ENCODE measurements around the gene RPS6KC1. TPM values are rescaled to one million over a fixed set of nuclear protein-coding genes. Genes with fewer than 3 reads are reported as not detected.

RPS6KC1 gene
- total and polyA plus RNA-seq, 9 donors, result 13.1 to 25.1 (median 18.4) TPM

DNA sequence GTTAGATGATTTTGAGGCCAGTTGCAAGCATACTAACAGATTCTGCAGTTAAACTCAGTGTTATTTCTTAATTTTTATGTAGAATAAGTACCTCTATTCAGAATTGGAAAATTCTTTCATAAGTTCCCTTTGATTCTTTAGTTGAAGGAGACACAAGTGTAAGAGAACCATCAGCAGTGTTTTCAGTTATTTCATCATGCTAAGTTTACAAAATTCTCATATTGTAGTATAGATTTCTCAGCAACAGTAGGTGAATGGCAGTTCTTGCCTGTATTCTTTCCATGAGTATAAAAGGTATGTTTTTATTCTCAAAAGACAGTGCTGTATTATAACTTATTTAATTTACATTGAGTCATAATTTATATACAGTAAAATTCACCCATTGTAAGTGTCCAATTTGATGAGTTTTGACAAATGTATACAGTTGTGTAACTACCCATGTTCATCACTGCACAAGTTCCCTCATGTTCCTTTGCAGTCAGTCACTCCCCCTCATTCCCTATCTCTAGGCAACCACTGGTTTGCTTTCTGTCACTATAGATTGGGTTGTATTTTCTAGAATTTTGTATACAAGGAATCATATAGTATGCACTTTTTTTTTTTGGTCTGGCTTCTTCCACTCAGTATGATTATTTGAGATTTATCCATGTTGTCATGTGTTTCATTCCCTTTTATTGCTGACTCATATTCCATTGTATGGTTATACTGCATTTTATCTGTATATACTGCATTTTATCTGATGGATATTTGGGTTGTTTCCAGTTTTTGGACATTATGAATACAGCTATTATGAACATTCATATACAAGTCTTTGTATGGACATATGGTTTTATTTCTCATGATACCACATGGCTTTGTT lies 3.9 kb downstream of the RPS6KC1 start:
- no peaks in the 10 kb centered on the region for H3K27me3 ChIP-seq (ENCODE audit: control insufficient read depth, insufficient read depth, low read length)
- no peak overlapping the region for H3K4me3 ChIP-seq (ENCODE audit: low read length)
- H3K27ac ChIP-seq (ENCODE audit: low read length), result no peak overlapping the region
- H3K4me1 ChIP-seq (ENCODE audit: control insufficient read depth, insufficient read depth, low read length), result peaks cover 6% of the 10 kb centered on the region
- H3K36me3 ChIP-seq (ENCODE audit: control insufficient read depth, insufficient read depth, low read length), result no peaks in the 10 kb centered on the region
- no peaks in the 10 kb centered on the region for H3K9me3 ChIP-seq (replicated peaks; ENCODE audit: control insufficient read depth, low read depth, low read length)
- no peak for DNase-seq

DNA sequence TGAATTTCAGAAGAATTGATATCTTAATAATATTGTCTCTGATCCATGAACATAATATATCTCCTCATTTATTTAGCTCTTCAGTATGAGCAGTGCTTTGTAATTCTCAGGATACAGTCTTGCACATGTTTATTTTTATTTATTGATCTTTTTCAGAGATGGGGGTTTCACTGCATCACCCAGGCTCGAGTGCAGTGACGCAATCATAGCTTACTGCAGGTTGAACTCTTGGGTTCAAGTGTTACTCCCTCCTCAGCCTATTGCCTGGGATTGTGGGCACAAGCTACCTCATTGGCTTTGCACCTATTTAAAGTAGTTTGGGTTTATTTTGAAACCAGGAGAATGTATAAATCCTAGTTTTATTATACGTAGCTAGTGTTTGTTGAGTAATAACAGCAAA lies 4.7 kb downstream of the RPS6KC1 start:
- H3K4me1 ChIP-seq (ENCODE audit: control insufficient read depth, insufficient read depth, low read length), result peaks cover 4% of the 10 kb centered on the region
- no peaks in the 10 kb centered on the region for H3K27me3 ChIP-seq (ENCODE audit: control insufficient read depth, insufficient read depth, low read length)
- WGBS (ENCODE audit: insufficient coverage), result no CpG with 5 or more reads among the region's 3 CpGs
- no peaks in the 10 kb centered on the region for H3K9me3 ChIP-seq (replicated peaks; ENCODE audit: control insufficient read depth, low read depth, low read length)
- H3K36me3 ChIP-seq (ENCODE audit: control insufficient read depth, insufficient read depth, low read length), result no peaks in the 10 kb centered on the region
- no peak overlapping the region for H3K4me3 ChIP-seq (ENCODE audit: low read length)
- no peak for DNase-seq
- no peak overlapping the region for H3K27ac ChIP-seq (ENCODE audit: low read length)

DNA sequence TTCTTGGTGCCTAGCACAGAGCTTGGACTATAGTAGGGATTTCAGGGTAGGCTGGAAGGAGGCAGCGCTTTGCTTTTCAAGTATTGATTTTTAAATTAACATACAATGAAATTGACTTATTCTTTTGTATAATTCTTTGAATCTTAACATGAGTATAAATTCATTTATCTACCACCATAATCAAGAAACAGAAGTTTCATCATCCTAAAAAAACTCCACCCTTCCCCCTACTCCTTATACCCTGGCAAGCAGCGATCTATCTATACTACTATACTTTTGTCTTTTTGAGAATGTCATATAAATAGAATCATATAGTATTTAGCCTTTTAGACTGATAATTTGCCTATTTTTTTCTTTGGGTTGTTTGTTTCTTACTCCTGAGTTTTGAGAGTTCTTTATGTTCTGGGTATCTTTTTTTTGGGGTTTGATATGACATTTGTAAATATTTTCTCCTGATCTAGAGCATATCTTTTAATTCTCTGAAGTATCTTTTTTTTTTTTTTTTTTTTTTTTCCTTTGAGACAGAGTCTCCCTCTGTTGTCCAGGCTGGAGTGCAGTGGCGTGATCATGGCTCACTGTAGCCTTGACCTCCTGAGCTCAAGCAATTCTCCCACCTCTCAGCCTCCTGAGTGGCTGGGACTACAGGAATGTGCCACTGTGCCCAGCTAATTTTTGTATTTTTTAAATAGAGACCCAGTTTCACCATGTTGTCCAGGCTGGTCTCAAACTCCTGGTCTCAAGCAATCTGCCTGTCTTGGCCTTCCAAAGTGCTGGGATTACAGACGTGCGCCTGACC lies 6.4 kb downstream of the RPS6KC1 start:
- no peaks in the 10 kb centered on the region for H3K27me3 ChIP-seq (ENCODE audit: control insufficient read depth, insufficient read depth, low read length)
- no peaks in the 10 kb centered on the region for H3K36me3 ChIP-seq (ENCODE audit: control insufficient read depth, insufficient read depth, low read length)
- WGBS (ENCODE audit: insufficient coverage), result 100% methylated on average over 1 of the region's 5 CpGs
- no peak for DNase-seq
- H3K4me1 ChIP-seq (ENCODE audit: control insufficient read depth, insufficient read depth, low read length), result no peaks in the 10 kb centered on the region
- no peaks in the 10 kb centered on the region for H3K9me3 ChIP-seq (replicated peaks; ENCODE audit: control insufficient read depth, low read depth, low read length)
- no peak overlapping the region for H3K27ac ChIP-seq (ENCODE audit: low read length)
- H3K4me3 ChIP-seq (ENCODE audit: low read length), result no peak overlapping the region

DNA sequence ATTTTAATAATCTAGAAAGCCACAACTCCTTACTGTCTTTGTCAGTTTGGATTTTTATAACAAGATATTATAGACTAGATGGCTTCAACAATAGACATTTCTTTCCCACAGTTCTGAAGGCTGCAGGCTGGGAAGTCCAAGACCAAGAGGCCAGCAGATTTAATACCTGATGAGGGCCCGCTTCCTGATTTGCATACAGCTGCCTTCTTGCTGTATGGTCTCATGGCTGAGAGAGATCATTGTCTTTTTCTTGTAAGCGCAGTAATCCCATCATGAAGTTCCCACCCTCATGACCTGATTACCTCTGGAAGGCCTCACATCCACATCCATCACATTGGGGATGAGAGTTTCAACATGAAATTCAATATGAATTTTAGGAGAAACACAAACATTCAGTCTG lies 9.8 kb downstream of the RPS6KC1 start:
- no CpG with 5 or more reads among the region's 2 CpGs for WGBS (ENCODE audit: insufficient coverage)
- Histone ChIP-seq H3K36me3 (ENCODE audit: control insufficient read depth, insufficient read depth, low read length) (no peaks in the 10 kb centered on the region), H3K27ac (ENCODE audit: low read length) (no peak overlapping the region), H3K9me3 (replicated peaks; ENCODE audit: control insufficient read depth, low read depth, low read length) (no peaks in the 10 kb centered on the region), H3K27me3 (ENCODE audit: control insufficient read depth, insufficient read depth, low read length) (no peaks in the 10 kb centered on the region), H3K4me3 (ENCODE audit: low read length) (no peak overlapping the region), H3K4me1 (ENCODE audit: control insufficient read depth, insufficient read depth, low read length) (no peaks in the 10 kb centered on the region)
- DNase-seq, result no peak

DNA sequence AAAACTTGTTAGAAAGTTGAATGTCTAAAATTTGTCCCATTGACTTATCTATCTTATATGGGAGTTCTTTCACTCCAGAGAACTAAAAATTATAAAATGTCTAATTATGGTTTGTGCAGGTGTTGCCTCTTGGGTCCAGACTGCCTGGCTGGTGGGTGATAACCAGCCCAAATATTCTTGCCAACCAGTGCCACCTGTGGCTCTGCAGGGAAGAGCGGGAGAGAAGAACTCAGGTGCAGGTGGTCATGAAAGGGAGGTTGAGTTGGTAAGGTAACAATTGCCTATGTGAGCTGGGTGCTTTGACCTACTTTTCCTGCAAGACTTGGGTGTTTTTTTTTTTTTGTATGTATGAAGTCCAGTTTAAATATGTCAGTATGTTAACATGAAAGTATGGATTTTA lies 10.2 kb downstream of the RPS6KC1 start:
- WGBS (ENCODE audit: insufficient coverage), result no CpG with 5 or more reads among the region's 1 CpG
- H3K4me1 ChIP-seq (ENCODE audit: control insufficient read depth, insufficient read depth, low read length), result no peaks in the 10 kb centered on the region
- no peaks in the 10 kb centered on the region for H3K36me3 ChIP-seq (ENCODE audit: control insufficient read depth, insufficient read depth, low read length)
- no peak for DNase-seq
- no peak overlapping the region for H3K27ac ChIP-seq (ENCODE audit: low read length)
- no peaks in the 10 kb centered on the region for H3K9me3 ChIP-seq (replicated peaks; ENCODE audit: control insufficient read depth, low read depth, low read length)
- no peak overlapping the region for H3K4me3 ChIP-seq (ENCODE audit: low read length)
- H3K27me3 ChIP-seq (ENCODE audit: control insufficient read depth, insufficient read depth, low read length), result no peaks in the 10 kb centered on the region

DNA sequence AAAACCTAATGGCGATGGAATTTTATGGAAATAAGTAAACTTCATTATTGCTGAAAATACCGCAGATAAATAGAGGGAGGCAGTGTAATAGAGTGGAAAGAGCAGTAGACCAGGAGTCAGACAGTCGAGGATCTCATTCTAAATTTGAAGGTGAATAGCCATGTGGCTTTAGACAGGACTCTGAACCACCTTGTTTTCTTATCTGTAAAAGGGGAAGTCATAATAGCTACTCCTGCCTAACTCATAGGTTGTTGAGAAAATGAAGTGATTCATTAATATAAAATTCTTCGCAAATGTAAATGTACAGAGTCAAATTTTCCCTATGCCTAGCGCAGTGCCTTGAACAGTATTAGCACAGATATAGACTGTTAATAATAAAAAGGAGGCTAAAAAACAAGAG lies 14.8 kb downstream of the RPS6KC1 start:
- H3K4me3 ChIP-seq (ENCODE audit: low read length), result no peak overlapping the region
- no peaks in the 10 kb centered on the region for H3K9me3 ChIP-seq (replicated peaks; ENCODE audit: control insufficient read depth, low read depth, low read length)
- H3K4me1 ChIP-seq (ENCODE audit: control insufficient read depth, insufficient read depth, low read length), result no peaks in the 10 kb centered on the region
- no peaks in the 10 kb centered on the region for H3K36me3 ChIP-seq (ENCODE audit: control insufficient read depth, insufficient read depth, low read length)
- H3K27me3 ChIP-seq (ENCODE audit: control insufficient read depth, insufficient read depth, low read length), result no peaks in the 10 kb centered on the region
- H3K27ac ChIP-seq (ENCODE audit: low read length), result no peak overlapping the region
- no peak for DNase-seq
- WGBS (ENCODE audit: insufficient coverage), result 89% methylated on average over 3 of the region's 5 CpGs

DNA sequence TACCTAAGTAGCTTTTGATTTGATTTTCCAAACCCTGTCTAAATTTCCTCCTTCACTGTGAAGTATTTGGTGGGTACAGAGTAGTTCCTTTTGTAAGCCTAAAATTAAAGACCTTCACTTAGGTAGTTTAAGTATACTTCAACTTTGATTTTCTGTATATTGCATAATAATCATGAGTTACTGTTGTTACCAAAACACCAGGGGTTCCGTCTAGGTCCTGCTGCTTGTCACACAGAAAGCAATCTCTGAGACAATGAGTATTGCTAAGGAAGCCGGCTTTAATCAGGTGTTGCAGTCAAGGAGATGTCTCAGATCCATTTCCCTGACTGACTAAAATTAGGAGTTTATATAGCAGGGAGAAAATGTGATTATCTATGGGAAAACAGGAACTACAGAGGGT lies 15.3 kb downstream of the RPS6KC1 start:
- H3K27me3 ChIP-seq (ENCODE audit: control insufficient read depth, insufficient read depth, low read length), result no peaks in the 10 kb centered on the region
- no peak overlapping the region for H3K27ac ChIP-seq (ENCODE audit: low read length)
- H3K9me3 ChIP-seq (replicated peaks; ENCODE audit: control insufficient read depth, low read depth, low read length), result no peaks in the 10 kb centered on the region
- WGBS (ENCODE audit: insufficient coverage), result 20% methylated on average over 1 of the region's 2 CpGs
- DNase-seq, result no peak
- no peaks in the 10 kb centered on the region for H3K36me3 ChIP-seq (ENCODE audit: control insufficient read depth, insufficient read depth, low read length)
- no peak overlapping the region for H3K4me3 ChIP-seq (ENCODE audit: low read length)
- no peaks in the 10 kb centered on the region for H3K4me1 ChIP-seq (ENCODE audit: control insufficient read depth, insufficient read depth, low read length)

DNA sequence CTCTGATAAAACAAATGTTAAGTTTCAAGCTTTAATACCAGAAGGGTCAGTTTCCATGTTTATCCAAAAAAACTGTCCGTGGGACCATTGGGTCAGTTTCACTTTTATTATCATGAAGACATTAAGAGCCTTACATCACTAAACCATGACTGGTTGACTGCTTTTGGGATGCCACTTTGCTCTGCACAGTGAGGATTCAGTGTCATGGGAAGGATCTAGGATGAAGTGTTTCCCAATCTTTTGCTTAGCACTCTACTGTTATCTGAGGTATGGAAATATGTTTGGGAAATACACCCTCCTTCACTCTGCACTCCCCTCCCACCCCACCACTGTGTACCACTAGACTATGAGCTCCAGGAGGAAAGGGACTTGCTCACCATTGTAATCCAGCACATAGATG lies 16.3 kb downstream of the RPS6KC1 start:
- Histone ChIP-seq H3K4me1 (ENCODE audit: control insufficient read depth, insufficient read depth, low read length) (no peaks in the 10 kb centered on the region), H3K27me3 (ENCODE audit: control insufficient read depth, insufficient read depth, low read length) (no peaks in the 10 kb centered on the region), H3K9me3 (replicated peaks; ENCODE audit: control insufficient read depth, low read depth, low read length) (no peaks in the 10 kb centered on the region), H3K27ac (ENCODE audit: low read length) (no peak overlapping the region), H3K36me3 (ENCODE audit: control insufficient read depth, insufficient read depth, low read length) (no peaks in the 10 kb centered on the region), H3K4me3 (ENCODE audit: low read length) (no peak overlapping the region)
- 60% methylated on average over 1 of the region's 1 CpG for WGBS (ENCODE audit: insufficient coverage)
- no peak for DNase-seq

DNA sequence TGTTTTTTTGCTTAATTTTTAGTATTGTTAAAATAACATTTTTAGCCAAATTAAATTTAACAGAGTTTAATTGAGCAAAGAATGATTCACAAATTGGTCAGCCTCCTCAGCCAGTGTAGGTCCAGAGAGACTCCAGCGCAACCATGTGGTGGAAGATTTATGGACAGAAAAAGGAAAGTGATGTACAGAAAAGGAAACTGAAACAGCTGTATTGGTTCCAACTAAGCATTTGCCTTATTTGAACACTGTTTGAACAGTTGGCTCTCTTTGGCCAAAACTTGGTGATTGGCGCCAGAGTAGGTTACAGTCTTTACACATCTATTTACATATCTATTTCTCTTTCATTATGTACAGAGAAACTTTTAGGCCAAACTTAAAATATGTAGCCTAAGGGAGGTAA lies 19.4 kb downstream of the RPS6KC1 start:
- Histone ChIP-seq H3K27me3 (ENCODE audit: control insufficient read depth, insufficient read depth, low read length) (no peaks in the 10 kb centered on the region), H3K4me1 (ENCODE audit: control insufficient read depth, insufficient read depth, low read length) (no peaks in the 10 kb centered on the region), H3K36me3 (ENCODE audit: control insufficient read depth, insufficient read depth, low read length) (no peaks in the 10 kb centered on the region), H3K27ac (ENCODE audit: low read length) (no peak overlapping the region), H3K4me3 (ENCODE audit: low read length) (no peak overlapping the region), H3K9me3 (replicated peaks; ENCODE audit: control insufficient read depth, low read depth, low read length) (no peaks in the 10 kb centered on the region)
- WGBS (ENCODE audit: insufficient coverage), result 17% methylated on average over 1 of the region's 2 CpGs
- peak; percentile 56 for DNase-seq

DNA sequence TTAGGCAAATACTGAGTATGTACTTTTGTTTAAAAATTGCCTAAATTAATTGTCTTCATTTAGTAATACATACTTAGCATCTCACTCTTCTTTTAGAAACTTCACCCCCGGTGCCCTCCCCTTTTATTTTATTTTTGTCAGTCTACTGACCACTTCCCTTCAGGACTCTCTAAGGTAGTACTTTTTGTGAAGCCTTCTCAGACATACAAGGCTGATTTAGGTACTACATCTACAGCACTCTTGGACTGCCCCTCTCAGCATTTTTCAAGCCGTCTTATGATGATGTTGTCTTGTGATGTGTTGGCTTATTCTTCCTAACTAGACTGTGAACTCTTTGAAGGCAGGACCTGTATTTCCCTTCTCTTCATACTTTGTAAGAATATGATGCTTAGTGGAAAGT lies 24.7 kb downstream of the RPS6KC1 start:
- H3K4me3 ChIP-seq (ENCODE audit: low read length), result no peak overlapping the region
- no peaks in the 10 kb centered on the region for H3K27me3 ChIP-seq (ENCODE audit: control insufficient read depth, insufficient read depth, low read length)
- H3K27ac ChIP-seq (ENCODE audit: low read length), result no peak overlapping the region
- no peak for DNase-seq
- peaks cover under 1% of the 10 kb centered on the region for H3K36me3 ChIP-seq (ENCODE audit: control insufficient read depth, insufficient read depth, low read length)
- no CpG with 5 or more reads among the region's 2 CpGs for WGBS (ENCODE audit: insufficient coverage)
- H3K4me1 ChIP-seq (ENCODE audit: control insufficient read depth, insufficient read depth, low read length), result no peaks in the 10 kb centered on the region
- H3K9me3 ChIP-seq (replicated peaks; ENCODE audit: control insufficient read depth, low read depth, low read length), result no peaks in the 10 kb centered on the region

Data from muscle of leg (tissue), 11 donors.